ENCODE data around the gene PTPRD.
"Not testable (repeated sequence)": the region's sequence is repeated elsewhere in the genome, so short reads cannot be mapped to it uniquely, and the experiment has no call there.

PTPRD gene

GRCh38 chr9:9214066-9214465, 1398.7 kb downstream of the PTPRD start:
- no peak for DNase-seq (ENCODE audit: low read depth in 2 of 3, low spot score in 1 of 3)

DNA sequence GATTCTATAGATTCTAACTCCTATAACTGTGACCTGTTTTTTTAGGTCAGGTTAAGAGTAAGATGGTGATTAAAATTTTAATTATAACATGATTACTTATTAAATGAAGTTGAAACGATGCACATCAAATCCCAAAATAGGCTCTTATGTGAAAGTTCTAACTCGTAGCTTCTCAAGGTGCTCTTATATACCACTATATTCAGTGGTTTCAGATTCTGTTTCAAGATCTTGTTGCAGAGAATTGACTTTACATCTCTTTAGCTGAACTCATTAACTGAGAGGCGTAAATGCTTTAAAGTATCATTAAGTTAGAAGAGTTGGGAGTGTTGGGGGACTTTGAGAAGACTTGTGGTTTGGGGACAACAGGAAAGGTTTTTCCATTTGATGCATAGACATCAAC, 1399.8 kb downstream of the PTPRD start:
- DNase-seq (ENCODE audit: low read depth in 2 of 3, low spot score in 1 of 3), result no peak

DNA sequence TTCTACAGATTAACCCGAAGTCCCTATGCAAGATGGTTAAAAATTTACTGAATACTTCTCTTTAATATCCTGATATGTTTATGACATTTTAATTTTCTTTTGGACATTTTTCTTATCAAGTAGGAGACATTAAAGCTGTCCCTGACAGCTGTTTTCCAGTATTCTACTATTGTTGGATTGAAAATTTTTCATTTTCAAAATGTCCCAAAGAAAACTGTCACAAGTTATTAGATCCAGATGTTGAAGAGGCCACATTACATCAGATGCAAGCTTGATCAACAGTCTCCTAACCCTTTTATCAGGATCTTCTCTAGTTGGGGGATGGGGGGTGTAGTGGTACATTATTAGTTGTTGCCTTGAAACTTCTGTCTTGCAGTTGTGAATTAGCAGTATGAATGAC, 1410.5 kb downstream of the PTPRD start:
- no peak for DNase-seq (ENCODE audit: low read depth in 2 of 3, low spot score in 1 of 3)

DNA sequence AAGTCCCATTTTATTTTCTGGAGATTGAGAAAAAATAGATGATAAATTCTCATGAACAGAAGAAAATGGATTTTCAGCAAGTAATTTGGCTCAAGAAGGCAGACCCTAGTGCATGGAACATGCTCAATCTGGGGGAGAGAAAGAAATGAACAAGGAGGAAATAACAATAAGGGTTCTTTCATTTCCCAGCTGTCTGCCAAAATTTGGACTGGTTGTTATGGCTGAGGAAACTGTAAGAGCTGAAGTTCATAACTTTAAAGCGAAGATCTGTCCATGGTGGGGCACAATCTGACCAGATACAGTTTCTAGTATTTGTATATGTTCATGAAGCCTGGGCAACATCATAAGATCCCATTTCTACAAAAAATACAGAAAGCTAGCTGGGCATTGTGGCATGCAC, 1426.7 kb downstream of the PTPRD start:
- no peak for DNase-seq (ENCODE audit: low read depth in 2 of 3, low spot score in 1 of 3)

- no peak for DNase-seq (ENCODE audit: low read depth in 2 of 3, low spot score in 1 of 3)
These were observed 1430.4 kb downstream of the PTPRD start for GRCh38 chr9:9182431-9182830.

DNA sequence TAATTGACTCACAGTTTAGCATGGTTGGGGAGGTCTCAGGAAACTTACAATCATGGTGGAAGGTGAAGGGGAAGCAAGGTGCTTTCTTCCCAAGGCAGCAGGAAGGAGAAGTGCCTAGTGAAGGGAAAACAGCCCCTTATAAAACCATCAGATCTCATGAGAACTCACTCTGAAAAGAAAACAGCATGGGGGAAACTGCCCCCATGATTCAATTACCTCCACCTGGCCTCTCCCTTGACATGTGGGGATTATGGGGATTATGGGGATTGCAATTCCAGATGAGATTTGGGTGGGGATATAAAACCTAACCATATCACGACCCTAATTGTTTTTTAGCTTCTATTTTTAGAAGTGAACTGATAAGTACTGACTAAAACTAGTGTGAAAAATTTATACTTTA, 1435.7 kb downstream of the PTPRD start:
- DNase-seq (ENCODE audit: low read depth in 2 of 3, low spot score in 1 of 3), result no peak

GRCh38 chr9:9174358-9174757, 1438.4 kb downstream of the PTPRD start:
- no peak for DNase-seq (ENCODE audit: low read depth in 2 of 3, low spot score in 1 of 3)

- DNase-seq (ENCODE audit: low read depth in 2 of 3, low spot score in 1 of 3), result no peak
These were observed 1439.5 kb downstream of the PTPRD start for GRCh38 chr9:9173264-9173663.

DNA sequence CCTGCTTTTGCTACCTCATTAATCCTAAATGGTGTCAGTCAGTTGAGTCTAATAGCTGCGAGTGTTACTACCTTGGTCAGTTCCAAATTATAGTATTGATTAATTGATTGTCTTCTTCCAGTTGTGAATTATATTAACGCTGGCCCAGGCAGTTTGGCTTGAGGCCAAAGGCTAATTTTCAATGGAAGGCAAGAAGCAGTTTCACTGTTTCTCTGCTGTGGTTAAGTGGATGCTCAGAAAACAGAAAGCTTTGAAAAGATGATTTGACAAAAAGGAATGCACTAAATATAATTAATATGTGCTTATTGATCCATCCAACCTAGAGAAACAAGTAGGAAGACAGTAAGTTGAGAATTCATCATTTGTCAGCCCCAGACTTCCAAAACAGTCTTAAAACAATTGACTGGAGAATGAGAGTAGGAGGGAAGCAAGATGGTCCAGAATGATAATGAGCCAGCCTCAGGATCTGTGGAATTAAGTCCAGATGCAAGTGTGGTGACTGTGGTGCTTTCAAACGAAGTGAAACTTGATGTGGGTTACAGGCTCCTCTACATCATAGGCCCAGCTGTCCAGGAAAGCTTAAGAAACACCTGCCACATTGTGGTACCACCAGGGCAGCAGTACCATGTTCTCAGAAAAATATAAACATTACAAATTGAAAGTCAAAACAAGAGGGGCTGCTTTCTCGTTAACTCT, 1442.2 kb downstream of the PTPRD start:
- DNase-seq (ENCODE audit: low read depth in 2 of 3, low spot score in 1 of 3), result no peak

DNA sequence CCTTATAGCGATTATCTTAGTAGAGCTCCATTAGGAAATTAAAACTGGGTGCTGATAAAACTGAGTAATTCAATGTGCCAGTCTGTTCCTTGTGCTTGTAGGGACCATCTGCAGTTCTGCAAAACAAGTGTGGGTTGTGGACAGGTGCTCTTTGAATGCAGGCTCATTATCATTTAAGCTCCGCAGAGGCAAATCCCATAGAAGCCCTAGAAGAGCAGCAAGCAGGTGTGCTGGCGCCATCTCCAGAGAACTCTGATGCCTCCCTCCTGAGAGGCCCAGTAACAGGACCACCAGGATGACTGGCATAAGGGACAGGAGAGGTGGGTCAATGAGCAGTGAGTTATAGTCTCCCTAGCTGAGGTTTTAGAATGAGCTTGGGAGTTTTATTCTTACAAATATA, 1470.8 kb downstream of the PTPRD start:
- DNase-seq (ENCODE audit: low read depth in 2 of 3, low spot score in 1 of 3), result no peak

DNA sequence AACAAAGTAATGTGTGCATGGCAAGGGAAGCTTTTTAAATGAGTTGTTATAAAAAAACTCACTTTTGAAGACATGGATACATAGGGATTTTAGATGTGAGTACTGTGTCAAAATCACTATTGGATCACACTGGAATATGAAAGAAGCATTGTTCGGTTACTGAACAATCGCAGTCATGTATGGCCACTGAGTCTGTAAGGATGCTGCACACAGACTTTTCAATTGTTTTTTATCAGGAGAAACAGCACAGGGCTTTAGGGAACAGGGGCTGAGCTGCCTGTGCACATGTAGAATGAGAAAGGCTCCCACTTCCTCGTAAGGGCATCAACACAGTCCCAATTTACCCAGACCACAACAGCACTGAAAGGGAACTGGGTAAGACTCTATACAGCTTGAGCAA, 1479.3 kb downstream of the PTPRD start:
- DNase-seq (ENCODE audit: low read depth in 2 of 3, low spot score in 1 of 3), result no peak

- no peak for DNase-seq (ENCODE audit: low read depth in 2 of 3, low spot score in 1 of 3)
These were observed 1488.2 kb downstream of the PTPRD start for GRCh38 chr9:9124616-9125015.

- no peak for DNase-seq (ENCODE audit: low read depth in 2 of 3, low spot score in 1 of 3)
These were observed 1490.4 kb downstream of the PTPRD start for GRCh38 chr9:9122230-9122875.

DNA sequence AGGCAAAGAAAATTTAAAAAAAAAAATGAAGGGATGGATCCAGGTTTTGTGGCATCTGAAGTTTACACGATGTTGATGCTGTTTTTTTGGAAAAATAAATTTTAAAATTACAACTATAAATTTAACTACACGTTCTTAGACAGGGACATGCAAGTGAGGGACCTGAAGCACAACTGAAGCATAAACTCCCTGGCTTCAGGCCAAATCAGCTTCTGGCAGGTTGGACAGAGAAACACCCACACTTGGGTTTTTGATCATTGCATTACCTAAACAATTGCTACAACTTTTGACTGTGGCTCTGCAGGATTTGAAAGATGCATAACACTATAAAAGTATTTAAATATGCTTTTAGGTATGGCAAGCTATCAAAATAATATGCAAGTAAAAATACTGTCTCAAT, 1494.9 kb downstream of the PTPRD start:
- no peak for DNase-seq (ENCODE audit: low read depth in 2 of 3, low spot score in 1 of 3)

DNA sequence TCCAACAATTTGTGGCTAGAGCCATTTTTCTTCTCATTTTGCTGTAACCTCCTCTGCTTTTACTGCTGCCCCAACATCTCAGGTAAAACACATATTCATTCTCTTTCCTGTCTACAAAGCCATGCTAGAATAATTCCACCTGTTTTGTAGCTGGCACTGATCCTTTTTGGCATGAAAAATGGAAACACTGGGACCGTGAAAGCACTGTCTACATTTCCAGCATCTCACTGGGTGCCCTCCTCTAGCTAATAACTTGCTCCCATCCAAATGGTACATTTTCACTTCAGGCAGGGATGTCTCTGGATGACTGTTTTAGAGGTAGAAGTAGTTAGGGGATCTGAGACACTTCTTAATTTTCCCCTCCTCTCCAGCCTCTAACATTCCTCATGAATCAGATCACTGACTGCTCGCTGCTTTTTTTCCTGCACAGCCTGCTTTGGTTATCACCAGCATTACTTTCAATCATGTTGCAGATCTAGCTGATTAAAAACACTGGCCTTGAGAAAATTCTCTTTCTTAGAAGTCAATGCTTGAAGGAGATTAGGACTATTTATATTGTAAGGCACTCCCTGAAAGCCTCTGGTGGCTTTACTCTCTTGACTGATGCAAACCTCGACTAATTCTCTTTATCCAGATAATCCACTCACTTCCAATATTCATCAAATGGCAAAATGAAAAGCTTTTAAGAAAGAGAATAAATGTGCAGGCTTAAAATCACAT, 1500.6 kb downstream of the PTPRD start:
- DNase-seq (ENCODE audit: low read depth in 2 of 3, low spot score in 1 of 3), result no peak

DNA sequence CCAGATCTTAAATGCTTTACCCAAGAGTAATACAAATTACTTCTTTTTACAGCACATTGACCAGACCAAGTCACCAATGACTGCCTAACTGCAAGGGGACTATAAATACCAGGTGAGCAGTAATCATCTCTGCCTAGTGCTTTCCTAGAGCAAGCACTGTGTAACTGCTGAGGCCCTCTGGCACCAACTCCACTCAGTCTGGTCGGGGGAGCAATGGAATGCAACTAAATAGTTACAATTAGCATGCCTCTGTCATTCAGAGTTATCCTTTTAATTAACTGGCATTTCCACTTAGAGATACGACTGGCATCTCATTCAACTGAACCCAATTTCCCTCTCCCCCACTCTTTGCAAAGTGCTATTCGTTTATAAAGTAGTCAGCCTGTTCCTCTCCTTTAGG, 1504.2 kb downstream of the PTPRD start:
- no peak for DNase-seq (ENCODE audit: low read depth in 2 of 3, low spot score in 1 of 3)

GRCh38 chr9:9102295-9102694, 1510.5 kb downstream of the PTPRD start:
- no peak for DNase-seq (ENCODE audit: low read depth in 2 of 3, low spot score in 1 of 3)

GRCh38 chr9:9100070-9100469, 1512.7 kb downstream of the PTPRD start:
- DNase-seq (ENCODE audit: low read depth in 2 of 3, low spot score in 1 of 3), result no peak

- no peak for DNase-seq (ENCODE audit: low read depth in 2 of 3, low spot score in 1 of 3)
These were observed 1513.2 kb downstream of the PTPRD start for GRCh38 chr9:9099646-9100045.

DNA sequence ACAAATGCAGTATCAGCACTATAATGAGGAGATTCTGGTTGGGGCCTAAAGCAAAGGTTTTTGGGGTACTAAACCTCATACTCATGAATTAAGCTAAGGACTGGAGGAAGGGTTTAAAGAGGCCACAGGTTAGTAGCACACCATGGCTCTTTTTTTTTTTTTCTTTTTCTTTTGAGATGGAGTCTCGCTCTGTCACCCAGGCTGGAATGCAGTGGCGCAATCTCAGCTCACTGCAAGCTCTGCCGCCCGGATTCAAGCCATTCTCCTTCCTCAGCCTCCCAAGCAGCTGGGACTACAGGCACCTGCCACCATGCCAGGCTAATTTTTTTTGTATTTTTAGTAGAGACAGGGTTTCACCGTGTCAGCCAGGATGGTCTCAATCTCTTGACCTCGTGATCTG, 1515.5 kb downstream of the PTPRD start:
- not testable (repeated sequence) for DNase-seq (ENCODE audit: low read depth in 2 of 3, low spot score in 1 of 3)

DNA sequence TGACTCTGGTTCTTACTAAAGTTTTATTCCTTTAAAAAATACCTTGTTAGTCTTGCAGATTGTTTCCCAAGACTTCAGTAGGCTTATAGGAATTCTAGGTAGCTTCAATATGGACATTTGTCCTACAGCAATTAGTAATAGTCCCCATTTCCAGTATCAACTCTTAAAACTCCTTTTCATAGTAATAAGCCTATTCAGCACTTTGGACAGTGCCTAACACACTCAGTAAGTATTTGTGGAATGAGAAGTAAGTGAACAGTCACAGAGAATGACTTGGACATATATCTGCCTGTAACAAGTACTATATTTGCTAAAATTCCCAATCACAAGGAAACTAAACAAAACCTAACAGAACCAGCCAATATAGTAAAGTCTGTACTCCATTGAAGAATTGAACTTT, 1521.4 kb downstream of the PTPRD start:
- no peak for DNase-seq (ENCODE audit: low read depth in 2 of 3, low spot score in 1 of 3)

DNA sequence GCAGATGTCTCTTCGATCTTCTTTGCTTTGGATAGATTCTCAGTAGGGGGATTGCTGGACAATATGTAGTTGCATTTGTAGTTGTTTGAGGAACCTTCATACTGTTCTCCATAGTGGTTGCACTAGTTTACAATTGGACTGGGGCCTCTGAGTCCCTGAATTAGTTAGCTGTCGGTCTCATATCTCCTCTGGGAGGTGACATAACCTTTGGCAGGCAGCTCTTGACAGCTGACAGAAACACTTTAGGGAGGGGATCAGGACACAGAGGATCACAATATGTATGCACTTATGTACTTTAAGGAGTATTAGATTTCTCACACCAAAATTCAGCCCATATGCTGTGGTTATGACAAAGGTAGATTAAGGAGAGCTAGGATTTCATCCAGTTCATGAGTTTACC, 1533.3 kb downstream of the PTPRD start:
- no peak for DNase-seq (ENCODE audit: low read depth in 2 of 3, low spot score in 1 of 3)
